ENCODE results near the gene TAS2R60. TPM values are rescaled to one million over a fixed set of nuclear protein-coding genes. Genes with fewer than 3 reads are reported as not detected.
A peak's percentile ranks its signal among the peaks of the same experiment; 100 is the strongest.

The TAS2R60 gene
- total and polyA plus RNA-seq, 9 of the 15 experiments (the other 6 are each of a cell fraction or from before 2014, with no cell fraction given), result 0.08 TPM; not detected in 8

DNA sequence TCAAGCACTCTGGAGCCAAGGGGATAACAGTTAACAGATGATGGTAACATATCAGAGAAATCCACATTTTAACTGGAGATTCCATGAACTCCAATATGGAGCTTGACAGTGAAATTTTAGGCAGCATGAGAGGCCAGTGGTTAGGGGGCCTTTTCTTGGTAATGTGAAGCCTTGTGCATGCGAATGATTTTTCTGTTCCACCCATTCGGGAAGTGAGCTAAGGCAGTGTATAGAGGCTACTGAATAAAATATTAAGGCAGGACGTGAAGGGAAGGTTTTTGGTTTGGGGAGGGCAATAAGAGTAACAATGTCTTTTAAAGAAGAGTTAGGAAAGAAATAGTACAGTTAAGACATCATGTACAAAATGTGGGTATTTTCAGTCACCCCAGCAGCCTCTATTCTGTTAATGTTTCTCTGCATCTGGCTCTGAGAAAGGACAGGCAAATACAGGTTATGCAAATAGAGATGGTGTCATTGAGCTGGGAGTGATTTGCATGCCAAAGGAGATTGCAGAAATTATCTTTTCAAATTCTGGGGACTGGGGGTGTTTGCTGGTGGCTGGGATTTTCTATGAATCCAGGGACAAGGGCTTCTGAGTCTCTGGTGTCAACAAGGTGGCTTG, 6.8 kb upstream of the TAS2R60 start:
- Histone ChIP-seq H3K4me2 (ENCODE audit: insufficient read depth, low read length) (no peak overlapping the region), H3K27me3 (ENCODE audit: control insufficient read depth in 2 of 2, insufficient read depth in 2 of 2, low read length in 2 of 2) (no peaks in the 10 kb centered on the region; a peak in 1 of 5 replicates), H3K27ac (ENCODE audit: extremely low read depth, low read depth, low read length) (no peak overlapping the region), H3K9ac (ENCODE audit: insufficient read depth in 1 of 2, low read depth in 2 of 2, low read length in 2 of 2) (no peak overlapping the region), H3K4me1 (replicated peaks in 1 of 2; ENCODE audit: control insufficient read depth in 2 of 2, insufficient read depth in 2 of 2, low read length in 2 of 2) (peaks cover 0 to 3% of the 10 kb centered on the region in 2 experiments; a peak in 1 of 5 replicates), H3K9me1 (ENCODE audit: control insufficient read depth, insufficient read depth, low read length) (no peaks in the 10 kb centered on the region), H2AFZ (ENCODE audit: low read depth, low read length) (peak overlapping the region; percentile 11; the same call in 1 of the 2 replicates), H3K36me3 (ENCODE audit: control insufficient read depth, insufficient read depth, low read length) (no peaks in the 10 kb centered on the region), H4K20me1 (replicated peaks; ENCODE audit: control insufficient read depth, insufficient read depth, low read length) (no peaks in the 10 kb centered on the region), H3K4me3 (no peak overlapping the region), H3K9me3 (replicated peaks; ENCODE audit: control insufficient read depth, insufficient read depth, low read depth, low read length) (no peaks in the 10 kb centered on the region), H3K79me2 (ENCODE audit: control insufficient read depth, insufficient read depth, low read length) (no peaks in the 10 kb centered on the region)
- WGBS (ENCODE audit: insufficient coverage, low coverage, missing lambda C conversion rate), result 19% methylated on average over 3 of the region's 3 CpGs
- ChIA-PET CTCF (ENCODE audit: low intra/inter-chr PET ratio) (no interaction called here), POLR2A (interaction anchor here (1.1 to 1.8 kb wide), 2 partner anchors 10 to 14 kb away, joined by 4 to 6 read pairs; no protein-coding TSS in a partner anchor)
- DNase-seq (ENCODE audit: extremely low read depth in 1 of 4, low spot score in 3 of 4) (no peak), FAIRE-seq (no peak), ATAC-seq (no peak)
- in situ Hi-C loops (cut with MboI), result no loop called here
- no TSS peak for BruUV-seq (replicated peaks)
- intact Hi-C loops (cut with micrococcal nuclease), result no loop called here
- no peak for TF ChIP-seq RBM15 (IDR thresholded peaks at IDR 0.05; ENCODE audit: insufficient read depth, low read length)
- TF ChIP-seq CHD4 (IDR thresholded peaks at IDR 0.05; ENCODE audit: insufficient read depth, insufficient replicate concordance, low read depth, low read length, poor library complexity, severe bottlenecking), result no peak
- TF ChIP-seq POLR2B (IDR thresholded peaks at IDR 0.05; ENCODE audit: low read depth, partially characterized antibody), result no peak
- TF ChIP-seq, protein P1, sequence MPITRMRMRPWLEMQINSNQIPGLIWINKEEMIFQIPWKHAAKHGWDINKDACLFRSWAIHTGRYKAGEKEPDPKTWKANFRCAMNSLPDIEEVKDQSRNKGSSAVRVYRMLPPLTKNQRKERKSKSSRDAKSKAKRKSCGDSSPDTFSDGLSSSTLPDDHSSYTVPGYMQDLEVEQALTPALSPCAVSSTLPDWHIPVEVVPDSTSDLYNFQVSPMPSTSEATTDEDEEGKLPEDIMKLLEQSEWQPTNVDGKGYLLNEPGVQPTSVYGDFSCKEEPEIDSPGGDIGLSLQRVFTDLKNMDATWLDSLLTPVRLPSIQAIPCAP (CRISPR knock-in tag; IDR thresholded peaks at IDR 0.05; ENCODE audit: borderline replicate concordance), result no peak
- no peak for TF ChIP-seq JUN (IDR thresholded peaks at IDR 0.05; ENCODE audit: borderline replicate concordance, low read depth, low read length)
- no peak for TF ChIP-seq JUN (CRISPR knock-in tag; IDR thresholded peaks at IDR 0.05; ENCODE audit: borderline replicate concordance)
- TF ChIP-seq SP1 (CRISPR knock-in tag; IDR thresholded peaks at IDR 0.05), result no peak
- TF ChIP-seq, protein P2, sequence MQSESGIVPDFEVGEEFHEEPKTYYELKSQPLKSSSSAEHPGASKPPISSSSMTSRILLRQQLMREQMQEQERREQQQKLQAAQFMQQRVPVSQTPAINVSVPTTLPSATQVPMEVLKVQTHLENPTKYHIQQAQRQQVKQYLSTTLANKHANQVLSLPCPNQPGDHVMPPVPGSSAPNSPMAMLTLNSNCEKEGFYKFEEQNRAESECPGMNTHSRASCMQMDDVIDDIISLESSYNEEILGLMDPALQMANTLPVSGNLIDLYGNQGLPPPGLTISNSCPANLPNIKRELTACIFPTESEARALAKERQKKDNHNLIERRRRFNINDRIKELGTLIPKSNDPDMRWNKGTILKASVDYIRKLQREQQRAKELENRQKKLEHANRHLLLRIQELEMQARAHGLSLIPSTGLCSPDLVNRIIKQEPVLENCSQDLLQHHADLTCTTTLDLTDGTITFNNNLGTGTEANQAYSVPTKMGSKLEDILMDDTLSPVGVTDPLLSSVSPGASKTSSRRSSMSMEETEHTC (IDR thresholded peaks at IDR 0.05), result no peak
- no peak for TF ChIP-seq SIN3A (IDR thresholded peaks at IDR 0.05; ENCODE audit: borderline replicate concordance in 2 of 2, control insufficient read depth in 1 of 2, low read depth in 2 of 2, low read length in 2 of 2)
- no peak for TF ChIP-seq PHF21A (IDR thresholded peaks at IDR 0.05; ENCODE audit: borderline replicate concordance, low read depth)
- TF ChIP-seq, protein P3, sequence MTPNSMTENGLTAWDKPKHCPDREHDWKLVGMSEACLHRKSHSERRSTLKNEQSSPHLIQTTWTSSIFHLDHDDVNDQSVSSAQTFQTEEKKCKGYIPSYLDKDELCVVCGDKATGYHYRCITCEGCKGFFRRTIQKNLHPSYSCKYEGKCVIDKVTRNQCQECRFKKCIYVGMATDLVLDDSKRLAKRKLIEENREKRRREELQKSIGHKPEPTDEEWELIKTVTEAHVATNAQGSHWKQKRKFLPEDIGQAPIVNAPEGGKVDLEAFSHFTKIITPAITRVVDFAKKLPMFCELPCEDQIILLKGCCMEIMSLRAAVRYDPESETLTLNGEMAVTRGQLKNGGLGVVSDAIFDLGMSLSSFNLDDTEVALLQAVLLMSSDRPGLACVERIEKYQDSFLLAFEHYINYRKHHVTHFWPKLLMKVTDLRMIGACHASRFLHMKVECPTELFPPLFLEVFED (CRISPR knock-in tag; conservative IDR thresholded peaks at IDR 0.05), result no peak
- TF ChIP-seq OTX1 (CRISPR knock-in tag; IDR thresholded peaks at IDR 0.05), result no peak
- no peak for TF ChIP-seq MIER1 (IDR thresholded peaks at IDR 0.05; ENCODE audit: low read depth)
- TF ChIP-seq PTTG1 (tag; IDR thresholded peaks at IDR 0.05; ENCODE audit: low read depth), result no peak
- no peak for TF ChIP-seq ZFP30 (CRISPR knock-in tag; IDR thresholded peaks at IDR 0.05; ENCODE audit: borderline replicate concordance)
- TF ChIP-seq RBM39 (optimal IDR thresholded peaks at IDR 0.05; ENCODE audit: low read depth, low read length), result no peak
